ES-I3 (cell line): ENCODE results near the gene ADAP1.

Experiments used
- H3K36me3 ChIP-seq: 2 replicates; pipeline ENCODE4 v1.6.1; 2013; ENCODE audit warnings: mild to moderate bottlenecking, low read length, control low read depth, moderate library complexity; ENCODE audit not compliant: insufficient read depth
- H3K4me1 ChIP-seq: 2 replicates; pipeline ENCODE4 v1.6.1; 2013; ENCODE audit warnings: mild to moderate bottlenecking, control low read depth, low read length; ENCODE audit not compliant: insufficient read depth
- H3K9ac ChIP-seq: 2 replicates; pipeline ENCODE4 v1.6.1; 2013; ENCODE audit warnings: low read depth, mild to moderate bottlenecking, low read length, moderate library complexity
- H3K9me3 ChIP-seq: 2 replicates; pipeline ENCODE4 v1.6.1; 2013; ENCODE audit warnings: mild to moderate bottlenecking, low read length, moderate library complexity; ENCODE audit not compliant: control insufficient read depth, insufficient read depth

ADAP1 gene

DNA sequence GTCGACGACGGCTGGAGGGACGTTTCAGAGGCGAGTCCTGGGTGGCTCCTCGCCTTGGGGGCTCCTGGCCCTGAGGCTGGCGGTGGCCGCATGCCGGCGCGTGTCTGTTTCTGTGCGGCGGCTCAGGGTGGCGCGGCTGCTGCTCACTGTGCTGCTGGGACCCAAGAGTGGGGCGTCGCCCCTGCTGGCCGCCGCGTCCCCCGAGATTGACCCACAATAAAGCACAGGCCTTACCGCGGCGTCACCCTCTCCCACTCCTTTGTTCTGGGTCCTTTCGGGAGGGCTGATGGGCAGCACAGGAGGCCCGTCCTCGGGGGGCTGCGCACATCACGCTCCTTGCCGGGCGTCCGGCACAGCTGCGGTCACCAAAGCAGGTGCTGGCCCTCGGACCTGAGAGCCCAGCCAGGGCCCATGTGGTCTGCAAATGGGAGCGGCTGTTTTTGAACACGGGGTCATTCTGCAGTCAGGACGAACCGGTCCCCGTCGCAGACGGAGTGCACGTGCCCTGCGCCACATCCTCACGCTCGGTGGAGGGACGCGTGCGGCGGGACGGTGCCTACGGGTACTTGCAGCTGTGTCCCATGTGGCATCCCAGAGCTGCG is 58.9 kb downstream of the ADAP1 start:
- Histone ChIP-seq H3K36me3 (peaks cover 16% of the 10 kb centered on the region), H3K9me3 (no peaks in the 10 kb centered on the region), H3K4me1 (no peaks in the 10 kb centered on the region; the same call in 1 of the 2 replicates), H3K9ac (no peak overlapping the region)

DNA sequence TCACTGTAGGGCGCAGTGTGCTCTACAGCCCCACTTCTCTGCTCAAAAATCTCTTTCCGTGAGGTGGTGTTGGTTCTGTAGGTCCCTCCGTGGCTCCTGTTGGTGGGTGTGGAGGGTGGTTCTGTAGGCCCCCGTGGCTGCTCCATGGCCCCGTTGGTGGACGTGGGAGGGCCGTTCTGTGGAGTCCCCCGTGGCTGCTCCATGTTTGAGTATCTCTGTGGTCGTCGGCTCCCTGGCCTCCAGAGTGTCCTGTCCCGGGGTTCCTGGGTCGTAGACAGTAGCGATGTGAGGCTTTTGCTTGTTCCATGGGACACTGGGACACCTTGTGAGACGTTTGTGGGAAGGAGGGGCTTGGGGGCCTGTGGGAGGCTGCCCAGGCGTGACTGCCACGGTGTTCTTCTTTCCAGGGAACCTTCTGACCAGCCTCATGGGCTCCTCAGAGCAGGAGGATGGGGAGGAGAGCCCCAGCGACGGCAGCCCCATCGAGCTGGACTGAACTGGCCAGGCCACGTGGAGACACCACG is 59.5 kb downstream of the ADAP1 start:
- Histone ChIP-seq H3K9ac (no peak overlapping the region), H3K4me1 (no peaks in the 10 kb centered on the region; the same call in 1 of the 2 replicates), H3K9me3 (no peaks in the 10 kb centered on the region), H3K36me3 (peaks cover 16% of the 10 kb centered on the region)

DNA sequence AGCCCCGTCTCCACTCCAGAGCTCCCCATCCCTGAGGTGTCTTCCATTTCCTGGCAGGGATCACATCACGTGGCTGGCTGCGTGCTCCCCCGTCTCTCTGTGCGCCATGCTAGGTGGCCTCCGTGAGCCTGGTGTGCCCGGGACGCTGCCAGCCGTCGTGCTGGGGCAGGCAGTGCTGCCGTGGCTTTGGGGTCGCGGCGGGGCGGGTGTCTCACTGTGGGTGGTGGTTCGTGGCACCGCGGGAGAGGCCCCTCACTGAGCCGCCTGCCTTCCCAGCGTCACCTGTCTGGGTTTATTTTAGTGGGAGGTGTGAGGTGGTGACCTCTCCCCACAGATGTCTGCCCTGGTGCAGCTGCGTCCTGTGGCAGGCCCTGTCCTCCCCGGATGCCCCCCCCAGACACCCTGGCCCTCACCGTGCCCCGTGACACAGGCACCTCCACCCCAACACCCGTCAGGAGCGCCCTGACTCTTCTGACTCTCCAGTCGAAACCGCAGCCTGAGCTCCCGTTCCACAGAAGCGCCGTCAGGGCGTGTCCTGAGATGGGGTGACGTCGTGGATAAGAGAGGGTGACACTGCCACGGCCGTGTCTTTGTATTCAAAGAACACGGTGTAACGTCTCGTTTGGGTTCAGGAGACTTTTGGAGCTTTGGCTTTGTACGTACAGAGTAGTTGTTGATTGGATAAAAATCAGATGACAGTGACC is 60.2 kb downstream of the ADAP1 start:
- Histone ChIP-seq H3K9me3 (no peaks in the 10 kb centered on the region), H3K4me1 (no peaks in the 10 kb centered on the region; the same call in 1 of the 2 replicates), H3K9ac (no peak overlapping the region), H3K36me3 (peaks cover 16% of the 10 kb centered on the region)

DNA sequence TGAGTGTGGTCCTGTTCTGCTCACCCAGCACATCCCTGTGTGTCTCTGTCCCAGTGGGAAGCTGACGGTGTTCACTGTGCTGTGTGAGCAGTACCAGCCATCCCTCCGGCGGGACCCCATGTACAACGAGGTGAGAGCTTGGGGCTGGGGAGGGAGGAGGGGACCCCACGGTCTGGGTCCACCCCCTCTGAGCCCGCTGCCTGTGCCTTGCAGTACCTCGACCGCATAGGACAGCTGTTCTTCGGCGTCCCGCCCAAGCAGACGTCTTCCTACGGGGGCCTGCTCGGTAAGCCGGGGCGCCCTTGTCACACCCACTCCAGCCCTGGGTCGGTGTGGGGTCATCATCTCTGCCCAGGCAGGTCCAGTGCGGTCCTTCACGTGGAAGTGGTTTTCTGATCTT is 60.8 kb downstream of the ADAP1 start:
- no peaks in the 10 kb centered on the region for H3K9me3 ChIP-seq

DNA sequence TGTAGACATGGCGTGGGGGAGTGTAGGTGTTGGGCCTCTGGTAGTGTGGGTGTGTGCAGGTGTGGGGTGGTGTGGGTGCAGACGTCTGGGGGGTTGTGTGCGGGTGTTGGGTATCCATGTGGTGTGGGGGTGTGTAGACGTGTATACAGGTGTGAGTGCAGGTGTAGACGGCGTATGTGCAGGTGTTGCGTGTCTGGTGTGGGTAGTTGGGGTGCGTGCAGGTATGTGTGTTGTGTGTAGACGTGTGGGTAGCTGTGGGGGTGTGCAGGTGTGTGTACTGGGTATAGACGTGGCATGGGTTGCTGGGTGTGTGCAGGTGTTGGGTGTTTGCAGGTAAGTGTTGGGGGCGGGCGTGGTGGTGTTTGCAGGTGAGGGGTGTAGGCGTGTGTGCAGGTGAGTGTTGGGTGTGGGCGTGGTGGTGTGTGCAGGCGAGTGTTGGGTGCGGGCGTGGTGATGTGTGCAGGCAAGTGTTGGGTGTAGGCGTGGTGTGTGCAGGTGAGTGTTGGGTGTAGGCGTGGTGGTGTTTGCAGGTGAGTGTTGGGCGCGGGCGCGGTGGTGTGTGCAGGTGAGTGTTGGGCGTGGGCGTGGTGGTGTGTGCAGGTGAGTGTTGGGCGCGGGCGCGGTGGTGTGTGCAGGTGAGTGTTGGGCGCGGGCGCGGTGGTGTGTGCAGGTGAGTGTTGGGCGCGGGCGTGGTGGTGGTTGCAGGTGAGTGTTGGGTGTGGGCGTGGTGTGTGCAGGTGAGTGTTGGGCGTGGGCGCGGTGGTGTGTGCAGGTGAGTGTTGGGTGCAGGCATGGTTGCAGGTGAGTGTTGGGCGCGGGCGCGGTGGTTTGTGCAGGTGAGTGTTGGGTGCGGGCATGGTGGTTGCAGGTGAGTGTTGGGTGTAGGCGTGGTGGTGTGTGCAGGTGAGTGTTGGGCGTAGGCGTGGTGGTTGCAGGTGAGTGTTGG is 61.6 kb downstream of the ADAP1 start:
- Histone ChIP-seq H3K36me3 (peaks cover 21% of the 10 kb centered on the region), H3K9ac (no peak overlapping the region), H3K9me3 (no peaks in the 10 kb centered on the region), H3K4me1 (no peaks in the 10 kb centered on the region)

More for the DNA sequence above, 60.8 kb downstream of the ADAP1 start:
- Histone ChIP-seq H3K36me3 (peaks cover 16% of the 10 kb centered on the region), H3K4me1 (no peaks in the 10 kb centered on the region), H3K9ac (no peak overlapping the region)

DNA sequence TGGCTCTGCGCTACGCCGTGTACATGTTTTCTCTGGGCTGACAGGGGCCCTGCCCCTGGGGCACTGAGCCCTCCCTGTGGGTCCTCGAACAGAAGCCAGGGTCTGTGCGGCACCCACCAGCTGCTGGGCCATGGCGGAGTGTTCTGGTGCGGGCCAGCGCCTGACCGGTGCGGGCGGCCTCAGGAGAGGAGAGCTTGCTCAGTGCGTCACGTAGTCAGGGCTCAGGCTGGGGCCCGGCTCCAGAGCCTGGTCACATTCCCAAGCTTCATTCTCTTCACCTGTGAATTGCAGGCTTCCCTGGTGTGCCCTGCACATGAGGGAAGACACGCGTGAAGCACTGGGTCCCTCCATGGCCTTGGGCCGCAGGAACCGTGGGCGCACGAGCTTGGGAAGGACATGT is 62.7 kb downstream of the ADAP1 start:
- Histone ChIP-seq H3K9ac (no peak overlapping the region), H3K36me3 (peaks cover 21% of the 10 kb centered on the region), H3K4me1 (no peaks in the 10 kb centered on the region), H3K9me3 (no peaks in the 10 kb centered on the region)

DNA sequence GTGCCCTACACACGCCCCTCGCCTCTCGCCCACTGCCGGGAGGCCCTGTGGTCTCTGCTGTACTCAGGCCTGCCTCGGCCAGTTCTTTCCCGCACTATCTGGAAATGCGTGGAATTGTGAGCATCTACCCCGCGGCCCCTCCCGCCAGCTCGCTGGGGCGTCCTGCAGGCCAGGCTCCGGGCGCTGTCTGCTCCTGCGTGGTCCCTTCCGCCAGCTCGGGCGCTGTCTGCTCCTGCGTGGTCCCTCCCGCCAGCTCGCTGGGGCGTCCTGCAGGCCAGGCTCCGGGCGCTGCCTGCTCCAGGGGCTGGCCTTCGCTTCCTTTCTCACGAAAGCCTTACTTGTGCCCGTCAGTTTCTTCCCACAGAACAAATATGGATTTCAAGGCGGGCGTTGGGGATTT is 63.2 kb downstream of the ADAP1 start:
- peaks cover 19% of the 10 kb centered on the region for H3K36me3 ChIP-seq
- H3K9ac ChIP-seq: no peak overlapping the region
- H3K9me3 ChIP-seq: no peaks in the 10 kb centered on the region
- H3K4me1 ChIP-seq: no peaks in the 10 kb centered on the region

DNA sequence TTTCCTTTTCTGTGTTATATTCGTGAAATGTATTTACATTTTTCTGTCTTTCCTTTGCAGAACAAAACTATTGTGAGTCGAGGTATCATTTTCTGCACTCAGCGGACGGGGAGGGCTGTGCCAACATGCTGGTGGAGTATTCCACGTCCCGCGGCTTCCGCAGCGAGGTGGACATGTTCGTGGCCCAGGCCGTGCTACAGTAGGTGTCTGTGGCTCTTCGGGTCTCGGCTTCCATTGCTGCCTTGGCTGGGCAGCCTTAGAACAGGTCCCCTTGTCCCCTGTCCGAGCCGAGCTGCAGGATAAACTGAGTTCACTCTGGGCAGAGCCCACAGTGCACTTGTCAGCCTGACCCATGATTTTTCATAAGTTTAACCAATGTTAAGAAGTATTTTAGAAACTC is 63.6 kb downstream of the ADAP1 start:
- Histone ChIP-seq H3K9ac (no peak overlapping the region), H3K9me3 (no peaks in the 10 kb centered on the region), H3K4me1 (no peaks in the 10 kb centered on the region), H3K36me3 (peaks cover 15% of the 10 kb centered on the region)

DNA sequence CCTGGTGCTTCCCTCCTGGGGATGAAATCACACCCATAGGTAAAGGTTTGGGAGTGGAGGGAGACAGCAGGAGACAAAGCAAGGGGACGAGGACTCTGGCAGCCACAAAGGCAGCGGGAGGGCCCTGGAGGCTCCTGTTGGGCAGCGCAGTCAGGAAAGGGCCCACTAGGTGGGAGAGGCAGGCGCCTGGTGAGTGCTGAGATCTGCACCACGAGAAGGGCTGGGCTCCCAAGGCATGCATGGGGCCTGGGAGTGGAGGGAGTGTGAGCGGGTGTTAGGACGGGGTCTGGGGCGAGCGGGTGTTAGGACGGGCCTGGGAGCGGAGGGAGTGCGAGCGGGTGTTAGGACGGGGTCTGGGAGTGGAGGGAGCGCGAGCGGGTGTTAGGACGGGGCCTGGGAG is 65.1 kb downstream of the ADAP1 start:
- H3K9me3 ChIP-seq: no peaks in the 10 kb centered on the region
- no peaks in the 10 kb centered on the region for H3K4me1 ChIP-seq
- no peak overlapping the region for H3K9ac ChIP-seq
- H3K36me3 ChIP-seq: peaks cover 12% of the 10 kb centered on the region

DNA sequence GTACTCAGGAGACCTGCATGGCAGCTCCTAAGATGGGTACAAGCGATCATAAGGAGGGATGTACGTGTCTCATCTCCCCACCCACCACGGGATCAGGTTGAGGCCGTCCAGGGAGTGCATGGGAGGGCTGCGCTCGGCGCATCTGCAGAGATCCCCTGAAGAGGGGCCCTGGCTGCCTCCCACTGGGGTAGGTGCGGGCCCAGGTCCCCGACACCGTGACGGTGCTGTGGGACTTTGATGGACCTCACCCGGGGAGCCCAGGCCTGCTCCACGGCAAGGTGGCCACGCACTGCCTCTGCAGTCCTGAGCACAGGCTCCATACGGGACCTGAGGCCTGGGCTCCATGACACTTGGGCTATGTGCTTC is 65.5 kb downstream of the ADAP1 start:
- Histone ChIP-seq H3K9me3 (no peaks in the 10 kb centered on the region), H3K36me3 (peaks cover 12% of the 10 kb centered on the region), H3K9ac (no peak overlapping the region), H3K4me1 (no peaks in the 10 kb centered on the region)

DNA sequence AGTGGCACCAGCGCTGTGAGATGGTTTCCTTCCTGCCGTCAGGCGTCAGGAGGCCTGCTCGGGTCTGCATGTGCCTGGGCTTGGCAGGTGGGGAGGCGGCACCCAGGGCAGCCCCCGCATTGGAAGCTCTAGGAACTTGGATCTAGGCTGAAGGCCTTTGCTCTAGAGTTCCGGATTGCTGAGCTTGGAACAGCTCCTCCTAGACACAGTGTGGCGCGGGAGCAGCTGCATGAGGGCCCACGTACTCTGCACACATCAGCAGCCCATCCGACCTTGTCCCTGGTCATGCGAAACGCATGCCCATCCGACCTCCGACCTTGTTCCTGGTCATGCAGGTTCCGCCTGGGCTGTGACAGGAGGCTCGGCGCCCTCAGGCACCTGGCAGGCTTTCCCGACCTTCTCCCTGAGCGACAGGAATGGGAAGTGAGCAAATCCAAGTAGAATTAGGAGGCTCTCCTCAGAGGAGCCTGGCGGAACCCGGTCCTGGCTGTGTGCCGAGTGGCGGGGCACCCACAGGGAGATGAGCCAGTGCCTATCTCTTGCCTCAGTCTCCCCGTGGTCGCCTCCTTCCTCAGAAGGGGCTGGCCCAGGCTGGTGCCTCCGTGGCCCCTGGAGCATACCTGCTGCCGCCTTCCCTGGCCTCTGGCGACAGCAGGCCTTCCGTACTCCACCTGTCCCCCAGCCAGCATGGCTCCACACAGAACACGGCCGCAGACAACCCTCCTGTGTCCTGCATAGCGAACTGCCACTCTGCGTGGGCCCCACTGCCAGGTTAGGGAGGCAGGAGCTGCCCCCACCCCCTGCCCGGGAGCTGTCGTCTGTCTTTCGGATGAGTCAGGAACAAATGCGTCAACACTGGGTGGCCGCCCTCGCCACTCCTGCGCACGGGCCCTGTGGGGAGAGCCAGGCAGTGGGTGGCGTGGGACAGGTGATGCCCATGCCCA is 66.1 kb downstream of the ADAP1 start:
- H3K36me3 ChIP-seq: peaks cover 12% of the 10 kb centered on the region

DNA sequence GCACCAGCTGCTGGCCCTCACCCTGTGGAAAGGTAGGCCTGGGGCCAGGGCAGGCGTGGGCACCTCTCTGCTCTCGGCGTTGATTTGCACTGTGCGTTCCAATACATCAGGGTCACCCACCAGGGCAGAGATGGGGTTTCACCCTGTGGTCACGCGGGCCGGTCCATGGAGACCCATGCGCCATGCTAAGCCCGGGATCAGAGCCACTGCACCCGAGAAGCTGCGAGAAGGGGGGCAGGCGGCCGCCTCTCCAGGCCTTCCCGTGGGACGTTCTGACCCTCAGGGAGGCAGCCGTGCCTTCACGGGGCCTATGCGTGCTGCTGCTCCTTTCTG is 67.0 kb downstream of the ADAP1 start:
- peaks cover 12% of the 10 kb centered on the region for H3K36me3 ChIP-seq
- no peaks in the 10 kb centered on the region for H3K4me1 ChIP-seq

More for the DNA sequence above, 66.1 kb downstream of the ADAP1 start:
- no peaks in the 10 kb centered on the region for H3K9me3 ChIP-seq
- no peak overlapping the region for H3K9ac ChIP-seq
- no peaks in the 10 kb centered on the region for H3K4me1 ChIP-seq

DNA sequence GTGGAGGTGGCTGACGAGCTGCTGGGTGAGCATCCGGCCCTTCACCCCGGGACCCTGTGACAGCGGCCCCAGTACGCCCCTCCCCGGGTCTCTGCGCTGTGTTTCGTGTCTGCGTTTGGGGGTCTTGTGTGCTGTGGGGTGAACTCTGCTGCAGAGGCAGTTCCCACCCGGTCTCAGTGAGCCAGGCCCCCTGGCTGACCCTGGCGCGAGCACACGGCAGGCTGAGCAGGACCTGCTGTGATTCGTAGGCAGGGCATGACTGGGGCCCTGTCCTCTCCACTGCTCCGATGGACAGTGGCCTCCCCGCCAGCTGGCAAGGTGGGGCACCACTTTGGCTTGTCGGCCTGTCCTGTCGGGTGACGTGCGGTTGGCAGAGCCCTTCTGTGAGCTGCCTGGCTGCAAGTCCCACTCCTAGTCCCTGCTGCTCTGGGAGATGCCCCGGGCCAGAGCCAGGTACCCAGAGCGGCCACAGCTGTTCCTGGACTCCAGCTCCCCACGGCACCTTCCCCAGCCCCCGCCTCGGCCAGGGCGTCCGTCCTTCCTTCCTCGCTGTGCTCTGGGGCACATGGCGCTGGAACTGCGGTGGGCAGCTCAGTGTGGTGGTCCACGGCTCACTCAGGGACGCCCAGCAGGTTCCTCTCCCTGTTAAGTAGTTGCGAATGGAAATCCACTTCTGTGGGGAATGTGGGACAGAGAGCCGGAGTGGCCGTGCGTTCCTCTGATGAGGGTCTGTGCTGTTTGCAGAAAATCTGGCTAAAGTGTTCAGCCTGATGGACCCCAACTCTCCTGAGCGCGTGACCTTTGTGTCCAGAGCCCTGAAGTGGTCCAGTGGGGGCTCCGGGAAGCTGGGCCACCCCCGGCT is 67.6 kb downstream of the ADAP1 start:
- Histone ChIP-seq H3K9me3 (no peaks in the 10 kb centered on the region), H3K36me3 (peaks cover 9% of the 10 kb centered on the region; the same call in 1 of the 2 replicates), H3K9ac (no peak overlapping the region)

More for the DNA sequence above, 67.0 kb downstream of the ADAP1 start:
- Histone ChIP-seq H3K9ac (no peak overlapping the region), H3K9me3 (no peaks in the 10 kb centered on the region)

More for the DNA sequence above, 67.6 kb downstream of the ADAP1 start:
- no peaks in the 10 kb centered on the region for H3K4me1 ChIP-seq
